NT2/D1 (cell line): ENCODE results near the gene TMEM234.

Experiments
- DNase-seq: peaks from one replicate; pipeline ENCODE4 v3.0.0-alpha.2; 2011; ENCODE audit warnings: low read depth, low spot score
- H3K27me3 ChIP-seq: 2 replicates; pipeline ENCODE4 v1.6.0; 2011; ENCODE audit warnings: mild to moderate bottlenecking; ENCODE audit not compliant: insufficient read length, insufficient read depth
- H3K36me3 ChIP-seq: 2 replicates; pipeline ENCODE4 v1.6.1; 2011; ENCODE audit warnings: mild to moderate bottlenecking, low read length, mixed read lengths; ENCODE audit not compliant: insufficient read depth, insufficient read length
- H3K4me1 ChIP-seq: 2 replicates; pipeline ENCODE4 v1.5.1; 2011; ENCODE audit not compliant: insufficient read depth, insufficient read length
- H3K4me3 ChIP-seq: 2 replicates; pipeline ENCODE4 v1.5.1; 2011; ENCODE audit warnings: low read depth; ENCODE audit not compliant: insufficient read length
- H3K9ac ChIP-seq: 2 replicates; pipeline ENCODE4 v1.6.0; 2011; ENCODE audit warnings: low read depth; ENCODE audit not compliant: insufficient read length
- H3K9me3 ChIP-seq: 2 replicates; pipeline ENCODE4 v1.5.1; 2011; ENCODE audit warnings: mild to moderate bottlenecking, low read length; ENCODE audit not compliant: insufficient read depth
- SUZ12 ChIP-seq: IDR thresholded peaks from 2 replicates; pipeline ENCODE4 v1.6.1; 2011; ENCODE audit not compliant: insufficient read length, insufficient read depth; ENCODE audit errors: extremely low read depth
- YY1 ChIP-seq: IDR thresholded peaks from 2 replicates; pipeline ENCODE4 v1.6.1; 2011; ENCODE audit not compliant: insufficient read length, insufficient read depth
- ZNF274 ChIP-seq: IDR thresholded peaks from 2 replicates; pipeline ENCODE4 v1.6.1; 2011; ENCODE audit warnings: mild to moderate bottlenecking, low read depth, low read length

Gene TMEM234

GRCh38 chr1:32184650-32185049 is 37.5 kb downstream of the TMEM234 start:
- Histone ChIP-seq H3K27me3 (no peaks in the 10 kb centered on the region), H3K9ac (no peak overlapping the region), H3K9me3 (no peaks in the 10 kb centered on the region), H3K4me1 (peaks cover 9% of the 10 kb centered on the region), H3K36me3 (peaks cover 90% of the 10 kb centered on the region), H3K4me3 (no peak overlapping the region)
- TF ChIP-seq YY1 (no peak), SUZ12 (no peak), ZNF274 (no peak)
- no peak for DNase-seq

DNA sequence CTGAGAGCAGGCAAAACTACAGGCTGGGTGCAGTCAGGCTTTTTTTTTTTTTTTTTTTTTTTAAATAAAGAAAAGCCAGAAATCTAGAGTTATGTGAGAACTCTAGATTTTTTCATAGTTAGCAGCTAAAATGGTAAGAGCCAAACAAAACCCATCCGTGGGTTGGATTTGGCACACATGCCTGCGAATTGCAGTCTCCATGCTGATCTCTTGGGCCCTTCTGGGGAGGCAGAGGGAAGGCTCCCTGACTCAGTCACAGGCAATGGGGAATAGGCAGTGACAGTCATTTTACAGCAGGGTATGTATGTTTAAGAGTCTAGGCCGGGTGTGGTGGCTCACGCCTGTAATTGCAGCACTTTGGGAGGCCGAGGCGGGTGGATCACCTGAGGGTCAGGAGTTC is 40.1 kb downstream of the TMEM234 start:
- Histone ChIP-seq H3K9ac (no peak overlapping the region), H3K27me3 (no peaks in the 10 kb centered on the region), H3K9me3 (no peaks in the 10 kb centered on the region), H3K4me3 (no peak overlapping the region), H3K4me1 (peaks cover 15% of the 10 kb centered on the region), H3K36me3 (peaks cover 64% of the 10 kb centered on the region)
- TF ChIP-seq YY1 (no peak), SUZ12 (no peak), ZNF274 (no peak)
- no peak for DNase-seq

GRCh38 chr1:32181563-32181962 is 40.6 kb downstream of the TMEM234 start:
- Histone ChIP-seq H3K36me3 (peaks cover 61% of the 10 kb centered on the region), H3K4me3 (no peak overlapping the region), H3K4me1 (peaks cover 15% of the 10 kb centered on the region), H3K9ac (peak overlapping the region; percentile 90), H3K27me3 (no peaks in the 10 kb centered on the region), H3K9me3 (no peaks in the 10 kb centered on the region)
- DNase-seq, result no peak
- no peak for TF ChIP-seq SUZ12
- no peak for TF ChIP-seq ZNF274
- no peak for TF ChIP-seq YY1

DNA sequence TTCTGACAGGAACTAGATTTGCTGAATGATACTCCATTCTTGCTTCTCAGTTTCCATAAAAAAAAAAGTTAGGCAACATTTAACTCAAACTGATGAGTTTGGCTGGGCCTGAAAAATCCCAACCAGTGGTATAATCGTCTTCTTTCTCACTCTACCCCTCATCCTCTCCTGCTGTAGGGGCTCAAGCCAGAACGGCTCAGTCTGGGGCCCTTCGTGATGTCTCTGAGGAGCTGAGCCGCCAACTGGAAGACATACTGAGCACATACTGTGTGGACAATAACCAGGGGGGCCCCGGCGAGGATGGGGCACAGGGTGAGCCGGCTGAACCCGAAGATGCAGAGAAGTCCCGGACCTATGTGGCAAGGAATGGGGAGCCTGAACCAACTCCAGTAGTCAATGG is 41.1 kb downstream of the TMEM234 start:
- no peak for DNase-seq
- H3K4me3 ChIP-seq, result peak overlapping the region; percentile 75
- H3K9ac ChIP-seq, result peak overlapping the region; percentile 90
- no peaks in the 10 kb centered on the region for H3K9me3 ChIP-seq
- TF ChIP-seq SUZ12, result no peak
- no peak for TF ChIP-seq YY1
- TF ChIP-seq ZNF274, result no peak
- peaks cover 61% of the 10 kb centered on the region for H3K36me3 ChIP-seq
- peaks cover 15% of the 10 kb centered on the region for H3K4me1 ChIP-seq
- H3K27me3 ChIP-seq, result no peaks in the 10 kb centered on the region

- no peak for DNase-seq
- peaks cover 15% of the 10 kb centered on the region for H3K4me1 ChIP-seq
- peak overlapping the region; percentile 75 for H3K4me3 ChIP-seq
Observed at GRCh38 chr1:32180186-32181060, 41.7 kb downstream of the TMEM234 start.

DNA sequence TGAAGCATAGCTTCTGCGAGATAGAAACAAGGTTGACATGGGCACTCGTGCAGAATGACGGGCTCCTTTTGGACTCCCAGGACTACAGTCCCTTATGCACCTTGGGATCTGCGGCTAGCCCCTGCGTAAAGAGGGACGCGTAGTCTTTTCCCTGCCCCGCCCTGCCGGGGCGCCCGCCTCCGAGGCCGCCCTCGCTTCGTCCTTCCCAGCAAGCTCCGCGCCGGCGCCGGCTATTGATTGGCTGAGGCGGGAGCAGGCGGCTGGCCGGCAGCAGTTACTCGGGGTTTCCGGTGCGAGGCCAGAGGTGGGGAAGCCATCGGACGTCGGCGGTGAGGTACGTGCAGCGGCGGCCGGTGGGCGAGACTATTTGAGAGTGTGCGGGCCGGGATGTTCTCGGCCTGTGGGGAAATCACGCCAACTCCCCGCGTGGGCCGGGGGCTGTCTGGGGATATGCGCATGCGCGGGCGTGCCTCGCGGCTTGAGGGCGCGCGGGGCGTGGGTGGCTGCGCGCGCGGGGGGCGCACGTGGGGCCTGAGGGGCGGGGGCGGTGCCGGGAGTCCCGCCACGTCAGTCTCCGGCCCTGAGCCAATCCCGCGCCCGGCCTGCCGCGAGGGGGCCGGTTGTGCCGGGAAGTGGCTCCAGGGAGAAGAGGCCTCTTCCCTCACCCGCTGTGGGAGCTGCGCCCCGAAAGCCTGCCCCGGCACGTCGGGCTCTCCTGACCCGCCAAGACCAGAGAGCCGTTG is 42.5 kb downstream of the TMEM234 start, which contains the start of gene TXLNA:
TSS of gene TXLNA (plus strand) at position 233 of the 743 bp plus-strand sequence. CDS start 671 bp downstream, outside the sequence.
- H3K36me3 ChIP-seq, result peaks cover 60% of the 10 kb centered on the region
- DNase-seq, result peak; percentile 94
- TF ChIP-seq YY1 (peak; percentile 30), ZNF274 (no peak), SUZ12 (no peak)
- H3K4me1 ChIP-seq, result peaks cover 15% of the 10 kb centered on the region
- H3K9me3 ChIP-seq, result no peaks in the 10 kb centered on the region
- peak within 1 kb of the TSS; percentile 90 for H3K9ac ChIP-seq
- H3K27me3 ChIP-seq, result no peaks in the 10 kb centered on the region
- peak within 1 kb of the TSS; percentile 75 for H3K4me3 ChIP-seq

More at GRCh38 chr1:32180186-32181060, 41.7 kb downstream of the TMEM234 start:
- no peaks in the 10 kb centered on the region for H3K27me3 ChIP-seq
- H3K9ac ChIP-seq, result peak overlapping the region; percentile 90
- no peak for TF ChIP-seq ZNF274
- no peak for TF ChIP-seq YY1
- no peak for TF ChIP-seq SUZ12
- H3K36me3 ChIP-seq, result peaks cover 59% of the 10 kb centered on the region
- H3K9me3 ChIP-seq, result no peaks in the 10 kb centered on the region

- H3K9me3 ChIP-seq, result no peaks in the 10 kb centered on the region
- H3K27me3 ChIP-seq, result no peaks in the 10 kb centered on the region
- peaks cover 15% of the 10 kb centered on the region for H3K4me1 ChIP-seq
- H3K9ac ChIP-seq, result peak overlapping the region; percentile 88
- DNase-seq, result no peak
- TF ChIP-seq YY1 (no peak), SUZ12 (no peak), ZNF274 (no peak)
- peak overlapping the region; percentile 75 for H3K4me3 ChIP-seq
- H3K36me3 ChIP-seq, result peaks cover 60% of the 10 kb centered on the region
Observed at GRCh38 chr1:32179193-32179442, 43.0 kb downstream of the TMEM234 start.
